H7 (cell line): Measurements from ENCODE around the gene METTL17. TPM values are rescaled to one million over a fixed set of nuclear protein-coding genes. Genes with fewer than 3 reads are reported as not detected.
"Not testable (repeated sequence)": the region's sequence is repeated elsewhere in the genome, so short reads cannot be mapped to it uniquely, and the experiment has no call there.

Experiments
- DNase-seq: peaks from one replicate; pipeline ENCODE4 v3.0.0; 2012
- H3K27me3 ChIP-seq: 2 replicates; pipeline ENCODE4 v1.6.0; 2011; ENCODE audit warnings: mild to moderate bottlenecking, low read length; ENCODE audit not compliant: control insufficient read depth, insufficient read depth
- H3K36me3 ChIP-seq: replicated peaks from 2 replicates; pipeline ENCODE4 v1.5.1; 2011; ENCODE audit warnings: low read length; ENCODE audit not compliant: control insufficient read depth, insufficient read depth
- H3K4me3 ChIP-seq: 2 replicates; pipeline ENCODE4 v1.5.1; 2011; ENCODE audit warnings: low read depth, mild to moderate bottlenecking, control low read depth, low read length, moderate library complexity; ENCODE audit not compliant: insufficient read depth
- total RNA-seq: library from RNA; depleted of rRNA; stranded (reverse); fragments of >200 nt; shearing (Covaris generic); gene quantifications from 2 replicates; pipeline ENCODE4 v1.2.3, GENCODE V29; 2014

Gene METTL17
- total RNA-seq, 1 experiment from 2014 or later = 109 TPM

DNA sequence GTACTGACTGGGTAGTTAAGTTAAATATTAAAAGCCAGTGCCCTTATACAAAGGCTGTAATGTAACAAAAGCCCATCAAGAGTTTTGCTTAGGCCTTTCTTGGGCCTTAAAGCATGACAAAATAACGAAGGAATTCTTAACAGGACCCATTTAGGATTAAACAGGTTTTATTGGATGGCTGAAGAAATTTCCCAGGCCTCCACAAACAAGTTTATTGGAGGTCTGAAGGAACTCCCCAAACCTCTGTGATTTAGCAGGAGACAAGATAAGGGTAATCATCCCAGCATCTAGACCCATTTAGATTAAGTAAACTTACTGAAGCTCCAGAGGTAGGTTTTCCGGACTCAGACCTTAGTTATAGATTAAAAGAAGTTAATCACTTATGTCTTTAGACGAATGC lies 19.9 kb downstream of the METTL17 start:
- not testable (repeated sequence) for H3K27me3 ChIP-seq, DNase-seq, H3K4me3 ChIP-seq, H3K36me3 ChIP-seq

DNA sequence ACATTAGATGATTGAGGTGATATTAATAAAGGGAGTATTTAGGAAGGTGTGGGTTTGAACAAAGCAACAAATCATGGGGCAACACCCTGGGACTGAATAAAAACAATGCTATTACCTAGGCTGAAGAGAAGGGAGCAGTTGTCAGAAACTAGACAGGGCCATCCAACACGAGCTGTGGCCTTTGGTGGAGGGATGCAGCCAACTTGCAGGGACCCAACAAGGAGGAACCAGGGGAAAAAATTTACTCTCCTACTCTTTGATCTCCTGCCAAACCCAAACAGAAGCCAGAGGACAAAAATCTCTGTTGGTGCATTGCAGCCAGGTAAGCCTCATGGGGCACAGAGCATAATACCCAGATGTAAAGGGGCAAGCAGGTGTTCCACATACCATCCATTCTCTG lies 21.4 kb downstream of the METTL17 start:
- H3K27me3 ChIP-seq = peaks cover 3% of the 10 kb centered on the region; the same call in 1 of the 2 replicates
- no peak for DNase-seq

DNA sequence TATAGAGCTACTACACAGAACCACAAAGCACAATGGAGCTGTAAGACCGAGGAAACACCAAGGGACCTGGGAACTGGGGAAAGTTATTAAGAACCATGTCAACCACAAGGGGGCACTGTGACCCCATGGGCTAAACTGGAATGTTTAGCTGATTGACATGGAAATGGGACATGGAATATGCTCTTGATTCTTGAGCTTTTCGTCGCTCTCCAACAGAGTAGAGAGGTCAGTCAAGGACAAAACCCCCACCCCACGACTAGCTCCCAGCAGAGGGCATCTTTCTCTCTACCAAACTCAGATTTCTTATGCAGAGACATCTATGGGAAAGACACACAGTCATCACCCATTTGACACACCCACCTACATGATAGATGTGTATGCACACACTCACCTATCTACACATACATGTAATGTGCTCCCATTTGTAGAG lies 25.0 kb downstream of the METTL17 start:
- Histone ChIP-seq H3K27me3 (peaks cover 3% of the 10 kb centered on the region; the same call in 1 of the 2 replicates), H3K4me3 (no peak overlapping the region), H3K36me3 (peaks cover 1% of the 10 kb centered on the region; the same call in 1 of the 2 replicates)
- peak; percentile 82 for DNase-seq

More for the DNA sequence above, 21.4 kb downstream of the METTL17 start:
- Histone ChIP-seq H3K4me3 (no peak overlapping the region), H3K36me3 (no peaks in the 10 kb centered on the region)

DNA sequence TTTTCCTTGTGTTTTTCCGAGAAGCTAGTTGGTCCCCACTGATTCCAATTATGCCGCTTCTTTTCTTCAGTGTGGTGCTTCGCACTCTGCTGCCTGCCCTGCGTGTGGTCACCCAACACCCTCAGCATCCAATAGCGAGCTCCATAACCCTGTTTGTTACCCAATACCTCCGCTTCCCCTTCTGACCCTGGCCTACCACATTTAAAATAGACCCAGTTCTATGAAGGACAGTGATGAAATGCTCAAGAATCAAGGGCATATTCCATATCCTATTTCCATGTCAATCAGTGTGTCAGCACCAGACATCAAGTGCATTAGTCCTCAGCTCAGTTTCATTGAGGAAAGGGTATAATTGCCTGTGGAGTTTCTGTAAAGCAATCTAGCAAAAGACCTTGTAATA lies 25.5 kb downstream of the METTL17 start:
- H3K36me3 ChIP-seq = peaks cover 1% of the 10 kb centered on the region; the same call in 1 of the 2 replicates
- H3K4me3 ChIP-seq = no peak overlapping the region
- H3K27me3 ChIP-seq = peaks cover 3% of the 10 kb centered on the region; the same call in 1 of the 2 replicates
- no peak for DNase-seq

DNA sequence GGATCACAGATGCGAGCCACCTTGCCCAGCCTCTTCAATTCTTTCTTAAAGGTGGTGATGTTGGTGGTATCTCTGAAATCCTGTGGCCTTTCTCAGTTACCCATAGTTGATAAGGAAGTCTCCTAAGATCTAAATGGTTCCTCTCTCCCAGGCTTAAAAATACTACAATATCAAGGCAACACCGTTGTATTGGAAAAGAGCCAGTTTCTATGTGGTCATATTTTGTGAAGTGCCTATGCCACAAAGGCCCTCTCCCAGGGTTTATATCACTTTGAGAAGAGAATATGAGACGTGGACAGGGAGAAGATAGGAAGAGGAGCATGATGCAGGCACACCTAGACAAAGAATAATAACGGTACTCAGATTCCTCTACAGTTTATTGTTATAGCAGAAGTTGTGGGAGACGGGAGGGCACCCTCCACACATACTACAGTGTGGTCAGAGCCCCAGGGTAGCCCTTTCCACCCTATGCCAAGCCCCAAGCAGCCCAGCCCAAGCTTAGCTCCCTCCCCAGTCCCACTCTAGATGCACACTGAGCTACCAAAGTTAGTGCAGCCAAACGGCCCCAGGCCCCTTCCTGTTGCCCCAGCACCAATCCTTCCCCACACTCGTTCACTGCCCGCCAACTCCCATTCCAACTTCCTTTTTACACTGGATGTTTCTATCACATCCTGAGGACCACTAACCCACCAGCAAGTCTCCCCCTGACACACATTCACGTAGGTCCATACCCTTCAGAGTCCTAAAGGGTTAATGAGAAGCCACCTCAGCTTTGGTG lies 26.8 kb downstream of the METTL17 start:
- H3K36me3 ChIP-seq = peaks cover 1% of the 10 kb centered on the region; the same call in 1 of the 2 replicates
- DNase-seq = no peak
- H3K27me3 ChIP-seq = peaks cover 3% of the 10 kb centered on the region; the same call in 1 of the 2 replicates
- no peak overlapping the region for H3K4me3 ChIP-seq

DNA sequence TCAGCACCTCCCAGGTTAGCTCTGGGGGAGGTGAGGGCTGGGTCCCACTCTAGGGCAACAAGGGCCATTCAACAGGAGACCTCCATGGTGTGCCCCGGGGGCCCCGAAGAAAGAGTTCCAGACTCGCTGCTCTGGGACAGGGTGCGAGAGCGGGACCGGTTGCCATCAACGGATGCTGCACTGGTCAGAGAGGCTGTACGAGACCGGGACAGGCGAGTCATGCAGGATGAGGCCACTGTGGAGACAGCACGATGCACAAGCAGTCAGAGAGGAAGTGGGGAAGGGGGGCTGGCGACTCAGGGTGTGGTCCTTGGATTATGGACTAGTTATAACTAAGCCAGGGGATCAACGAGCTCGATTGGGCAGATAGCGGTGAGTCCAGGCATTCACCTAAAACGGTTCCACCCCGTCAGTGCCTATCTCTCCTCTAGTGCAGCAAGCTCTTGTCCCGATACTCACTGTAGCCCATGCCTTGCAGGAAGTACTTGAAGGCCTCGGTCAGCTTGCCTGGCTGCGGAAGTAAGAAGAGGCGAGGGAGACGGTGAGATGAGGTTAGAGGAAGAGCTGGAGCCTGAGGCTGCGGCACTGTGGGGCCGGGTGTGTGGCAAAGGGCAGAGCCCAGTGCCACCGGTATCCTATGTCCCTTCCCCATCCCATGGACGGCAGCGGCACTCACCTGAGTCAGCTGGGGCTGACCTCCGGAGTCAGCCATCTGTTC lies 27.9 kb downstream of the METTL17 start:
- DNase-seq = no peak
- no peak overlapping the region for H3K4me3 ChIP-seq
- peaks cover 5% of the 10 kb centered on the region for H3K27me3 ChIP-seq
- H3K36me3 ChIP-seq = peaks cover 1% of the 10 kb centered on the region; the same call in 1 of the 2 replicates

DNA sequence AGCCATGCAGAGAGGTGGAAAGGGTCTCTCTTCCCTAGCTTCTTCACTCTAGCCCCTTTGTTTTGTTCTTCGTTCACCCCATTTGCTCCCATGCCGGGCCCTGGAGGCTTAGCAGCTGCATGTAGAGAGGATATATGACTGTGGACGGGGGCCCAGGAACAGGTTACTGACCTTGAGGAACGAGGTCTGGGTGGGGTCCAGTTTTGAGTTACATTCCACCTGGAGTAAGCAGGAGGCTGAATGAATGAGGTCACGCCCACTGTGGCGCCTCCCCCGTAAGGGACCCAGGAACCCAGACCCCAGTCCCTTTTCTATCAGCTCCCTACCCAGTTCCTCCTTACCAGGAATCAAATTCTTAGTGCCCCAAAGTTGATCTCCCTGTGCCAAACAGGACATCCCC lies 28.5 kb downstream of the METTL17 start:
- H3K4me3 ChIP-seq = no peak overlapping the region
- DNase-seq = no peak
- H3K27me3 ChIP-seq = peaks cover 6% of the 10 kb centered on the region
- peaks cover 1% of the 10 kb centered on the region; the same call in 1 of the 2 replicates for H3K36me3 ChIP-seq

DNA sequence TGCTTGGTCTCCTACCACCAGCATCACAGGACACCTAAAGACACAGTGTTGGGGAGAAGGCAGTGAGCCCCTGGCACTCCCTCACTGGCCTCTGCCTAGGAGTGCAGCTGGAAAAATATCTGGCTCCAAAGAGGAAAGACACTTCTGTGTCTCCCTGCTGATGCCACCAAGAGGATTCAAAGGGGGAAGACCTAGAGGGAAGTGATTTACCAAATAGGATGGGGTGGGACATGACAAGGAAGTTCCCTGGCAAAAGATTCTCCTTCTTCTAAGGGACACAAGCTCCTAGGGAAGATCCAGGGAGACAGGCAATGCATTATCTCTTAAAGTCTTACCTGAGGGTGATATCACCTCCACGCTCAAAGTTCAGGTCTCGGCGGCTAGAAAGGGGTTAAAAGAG lies 29.0 kb downstream of the METTL17 start:
- DNase-seq = no peak
- H3K4me3 ChIP-seq = no peak overlapping the region
- H3K36me3 ChIP-seq = peaks cover 1% of the 10 kb centered on the region; the same call in 1 of the 2 replicates

DNA sequence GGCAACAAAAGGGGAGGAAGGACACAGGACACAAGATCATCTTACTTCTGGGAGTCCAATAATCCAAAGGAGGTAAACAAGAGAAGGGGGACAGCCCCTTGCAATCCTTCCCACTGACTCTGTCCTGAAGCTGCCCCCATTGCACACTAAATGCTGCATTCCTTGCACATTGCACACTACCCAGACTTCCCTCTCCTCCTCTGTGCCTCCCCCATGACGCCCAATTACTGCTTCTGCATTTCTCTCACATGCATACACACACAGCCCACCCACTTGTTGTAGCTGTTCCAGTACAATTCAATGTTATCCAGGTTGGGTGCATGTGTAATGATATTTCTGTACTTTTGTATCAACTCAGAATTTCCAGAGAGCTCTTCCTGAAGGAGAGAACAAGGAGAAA lies 29.6 kb downstream of the METTL17 start:
- peaks cover 16% of the 10 kb centered on the region for H3K27me3 ChIP-seq
- no peak for DNase-seq
- H3K4me3 ChIP-seq = no peak overlapping the region
- peaks cover 1% of the 10 kb centered on the region; the same call in 1 of the 2 replicates for H3K36me3 ChIP-seq

More for the DNA sequence above, 29.0 kb downstream of the METTL17 start:
- H3K27me3 ChIP-seq = peaks cover 10% of the 10 kb centered on the region

DNA sequence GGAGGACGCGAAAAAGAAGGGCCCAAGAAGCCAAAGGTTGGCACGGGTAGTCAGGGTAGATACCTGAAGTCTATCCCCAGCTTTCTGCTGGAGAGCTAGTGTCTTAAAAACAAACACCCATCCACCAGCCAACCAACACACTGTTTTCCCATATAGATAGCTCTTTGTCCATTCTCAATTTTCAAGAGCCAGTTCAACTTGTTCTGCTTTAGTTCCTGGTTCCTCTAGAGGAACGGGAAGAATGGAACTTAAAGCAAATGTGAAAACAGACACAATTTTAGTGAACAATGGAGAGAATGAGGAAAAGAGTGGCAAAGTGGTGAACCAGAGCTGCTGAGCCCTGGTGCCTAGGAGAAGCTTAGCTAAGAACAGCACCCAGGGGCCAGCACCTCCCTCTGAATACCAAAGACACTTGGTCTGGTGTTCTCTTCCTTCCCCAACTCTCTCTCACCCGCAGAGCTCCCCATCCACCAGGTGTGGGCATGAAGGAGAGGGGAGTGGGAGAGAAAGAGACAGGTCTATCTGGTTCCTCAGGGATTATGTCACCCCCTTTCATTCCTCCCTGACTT lies 31.3 kb downstream of the METTL17 start:
- H3K36me3 ChIP-seq = peaks cover 1% of the 10 kb centered on the region; the same call in 1 of the 2 replicates
- no peak overlapping the region for H3K4me3 ChIP-seq
- no peak for DNase-seq
- peaks cover 20% of the 10 kb centered on the region for H3K27me3 ChIP-seq

DNA sequence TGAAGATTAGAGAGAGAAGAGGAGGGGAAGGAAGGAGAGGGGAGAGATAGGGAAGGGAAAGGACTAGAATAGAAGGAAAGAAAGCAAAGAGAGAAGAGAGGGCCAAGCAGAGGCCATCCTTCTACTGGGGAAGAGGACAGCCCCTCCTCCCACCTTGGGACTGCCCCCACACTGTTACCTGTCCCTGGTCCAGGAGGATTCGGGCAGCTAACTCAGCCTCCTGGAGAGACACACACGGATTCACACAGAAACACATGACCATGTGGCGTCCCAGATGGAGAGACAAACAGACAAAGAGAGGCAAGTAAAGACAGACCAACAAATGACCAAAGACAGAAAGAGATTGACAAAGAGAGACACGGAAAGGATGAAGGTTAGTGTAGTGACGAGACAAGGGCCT lies 32.9 kb downstream of the METTL17 start:
- no peak for DNase-seq
- Histone ChIP-seq H3K4me3 (no peak overlapping the region), H3K27me3 (peaks cover 21% of the 10 kb centered on the region), H3K36me3 (peaks cover under 1% of the 10 kb centered on the region; the same call in 1 of the 2 replicates)

DNA sequence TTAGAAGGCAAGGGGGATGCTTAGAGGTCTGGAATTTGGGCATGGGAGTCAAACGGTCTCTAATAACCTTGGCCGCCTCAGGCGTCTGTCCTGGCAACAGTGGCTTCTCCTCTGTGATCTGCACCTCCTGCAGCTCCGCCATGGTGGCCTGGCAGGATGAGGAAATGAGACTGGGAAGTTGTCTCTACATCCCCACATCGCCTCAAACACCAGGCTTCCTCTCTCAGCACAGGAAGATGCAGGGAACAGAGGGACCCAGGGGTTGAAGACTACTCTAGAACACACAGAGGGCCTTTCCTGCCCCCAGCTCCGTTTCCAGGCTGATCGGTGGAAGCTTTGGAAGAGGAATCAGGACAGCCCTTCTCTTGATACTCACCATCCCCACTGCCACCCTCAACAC lies 33.4 kb downstream of the METTL17 start:
- H3K4me3 ChIP-seq = no peak overlapping the region
- H3K36me3 ChIP-seq = no peaks in the 10 kb centered on the region
- DNase-seq = no peak
- H3K27me3 ChIP-seq = peaks cover 21% of the 10 kb centered on the region

DNA sequence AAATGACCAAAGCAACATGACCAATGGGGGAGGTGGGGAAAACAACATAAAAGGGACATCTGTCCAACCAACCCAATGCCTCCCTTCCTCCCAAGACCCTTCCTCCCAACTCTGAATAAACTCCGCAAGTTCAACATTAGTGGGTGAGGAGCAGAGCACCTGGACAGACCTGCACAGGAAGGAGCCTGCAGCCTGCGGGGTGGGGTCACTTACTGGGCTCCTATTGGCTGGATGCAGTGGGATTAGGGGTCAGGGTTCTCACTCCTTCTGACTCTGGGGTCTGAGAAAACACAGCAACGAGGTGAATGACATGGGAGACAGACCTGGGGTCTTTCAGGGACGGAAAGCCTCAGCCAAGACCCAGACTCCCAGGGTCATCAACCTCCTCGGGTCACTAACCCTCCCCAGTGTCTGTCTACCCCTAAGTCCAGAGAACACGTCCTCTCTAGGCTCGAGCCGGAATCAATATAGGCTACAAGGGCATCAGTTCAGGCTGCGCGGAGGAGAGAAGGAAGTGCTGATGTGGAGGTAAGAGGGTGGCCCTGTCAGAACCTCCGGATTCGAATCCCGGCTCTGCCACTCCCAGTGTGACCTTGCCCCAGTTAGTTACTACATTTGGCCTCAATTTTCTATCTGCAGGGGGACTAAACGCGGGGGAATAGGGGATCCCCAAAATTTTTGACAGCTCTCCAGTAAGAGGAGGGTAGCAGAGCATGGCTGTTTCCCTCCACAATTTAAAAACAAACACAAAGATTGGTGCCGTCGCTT lies 34.2 kb downstream of the METTL17 start:
- Histone ChIP-seq H3K4me3 (peak overlapping the region; percentile 81), H3K27me3 (peaks cover 21% of the 10 kb centered on the region), H3K36me3 (no peaks in the 10 kb centered on the region)
- peak; percentile 57 for DNase-seq
